Measurements from ENCODE around the gene AIF1L.

Gene AIF1L

DNA sequence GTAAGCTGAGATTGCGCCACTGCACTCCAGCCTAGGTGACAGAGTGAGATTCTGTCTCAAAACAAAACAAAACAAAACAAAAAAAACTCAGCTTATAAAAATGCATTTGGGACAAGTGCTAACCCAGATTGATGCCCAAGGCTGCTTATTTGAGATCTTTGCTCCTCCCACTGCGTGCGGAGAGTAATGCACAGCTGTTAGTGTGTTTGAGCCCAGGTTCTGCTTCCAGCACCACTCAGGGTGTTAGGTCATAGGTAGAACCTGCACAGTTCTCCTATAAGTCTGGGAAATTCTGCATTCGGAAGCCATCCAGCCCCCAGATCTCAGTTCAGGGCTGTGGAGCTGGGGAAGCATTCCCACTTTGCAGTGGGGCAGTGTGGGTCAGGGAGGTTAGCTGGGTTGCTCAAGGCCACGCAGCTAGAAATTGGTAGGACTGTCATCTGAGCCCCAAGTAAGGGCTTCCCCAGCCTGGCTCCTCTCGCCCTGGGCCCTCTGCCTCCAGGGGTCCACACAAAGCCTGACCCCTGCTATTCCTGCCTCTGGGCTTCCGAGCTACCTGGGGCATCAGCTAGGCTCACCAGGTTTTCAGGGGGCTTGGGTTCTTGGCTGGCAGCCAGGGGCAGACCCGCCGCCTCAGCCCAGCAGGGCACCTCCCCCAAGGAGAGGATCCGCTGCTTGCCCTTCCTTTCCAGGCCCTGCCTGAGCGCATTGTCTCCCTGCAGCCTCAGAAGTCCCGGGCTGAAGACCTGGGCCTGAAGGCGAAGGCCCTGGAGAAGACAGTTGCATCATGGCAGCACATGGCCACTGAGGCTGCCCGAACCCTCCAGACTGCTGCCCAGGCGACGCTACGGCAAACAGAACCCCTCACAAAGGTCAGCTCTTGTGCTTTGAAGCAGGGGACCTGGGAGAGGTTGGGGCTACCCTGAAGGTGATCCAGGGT is 17.6 kb upstream of the AIF1L start:
- no peak for DNase-seq

DNA sequence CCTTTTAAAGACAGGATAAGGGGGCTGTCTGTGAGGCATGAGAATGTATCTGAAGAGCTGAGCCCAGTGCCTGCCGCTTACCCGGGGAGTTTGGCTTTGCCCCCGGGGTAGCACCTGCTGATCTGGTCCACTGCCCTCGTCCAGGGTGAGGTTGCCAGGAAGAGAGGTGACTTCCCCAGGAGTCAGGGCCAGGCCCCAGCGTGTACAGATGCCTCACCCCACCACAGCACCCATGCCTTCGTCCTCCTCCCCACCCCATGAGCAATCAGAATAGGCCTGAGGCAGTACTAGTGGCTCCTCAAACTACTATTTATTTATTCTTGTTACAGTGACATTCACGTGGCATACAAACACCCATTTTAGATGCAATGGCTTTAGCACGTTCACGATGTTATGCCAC is 15.7 kb upstream of the AIF1L start:
- DNase-seq = no peak

DNA sequence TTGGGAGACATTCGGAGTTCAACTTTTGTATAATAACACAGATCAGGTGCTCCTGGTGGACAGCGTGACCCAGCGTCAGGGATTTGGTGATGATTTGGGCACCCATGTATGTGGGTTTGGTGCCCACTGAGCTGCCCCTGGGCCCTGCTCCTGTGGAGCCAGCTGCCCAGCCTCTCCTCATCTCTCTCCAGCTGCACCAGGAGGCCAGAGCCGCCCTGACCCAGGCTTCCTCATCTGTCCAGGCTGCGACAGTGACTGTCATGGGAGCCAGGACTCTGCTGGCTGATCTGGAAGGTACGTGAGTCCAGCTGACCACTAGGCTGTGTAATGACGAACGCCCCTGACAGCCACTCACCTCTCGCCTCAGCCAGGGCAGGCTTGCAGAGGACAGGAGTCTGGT is 14.5 kb upstream of the AIF1L start:
- no peak for DNase-seq

DNA sequence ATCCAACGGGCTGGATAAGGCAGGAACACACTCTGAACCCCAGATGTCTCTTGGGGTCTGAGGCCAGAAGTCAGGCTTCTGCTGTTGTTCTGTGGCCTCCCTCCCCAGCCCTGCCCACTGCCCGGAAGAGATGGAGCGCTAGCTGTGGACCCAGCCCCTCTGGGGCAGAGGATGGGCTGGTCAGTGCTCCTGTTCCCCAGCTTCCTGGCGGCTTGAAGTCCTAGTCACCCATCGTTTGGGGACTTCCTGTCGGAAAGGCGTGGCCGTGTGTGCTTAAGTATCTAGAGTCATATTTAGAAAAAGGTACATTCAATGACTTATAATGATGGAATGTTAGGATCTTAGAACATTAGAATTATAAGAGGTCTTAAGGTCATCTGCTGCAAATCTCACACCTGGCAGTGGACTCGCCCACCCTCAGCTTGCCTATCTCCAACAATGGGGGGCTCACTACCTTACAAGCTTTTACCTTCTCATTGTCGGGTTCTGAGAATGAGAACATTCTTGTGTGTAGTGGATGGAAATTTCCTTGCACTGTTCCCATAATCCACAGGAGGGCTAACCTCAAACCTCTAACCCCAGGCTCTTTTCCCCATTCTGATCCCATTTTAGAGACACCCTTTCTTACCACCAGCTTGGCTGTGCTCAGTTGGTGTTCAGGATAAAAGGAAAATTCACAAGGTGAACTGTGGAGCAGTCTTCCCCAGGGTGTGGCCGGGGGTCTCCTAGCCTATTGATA is 13.4 kb upstream of the AIF1L start:
- no peak for DNase-seq

DNA sequence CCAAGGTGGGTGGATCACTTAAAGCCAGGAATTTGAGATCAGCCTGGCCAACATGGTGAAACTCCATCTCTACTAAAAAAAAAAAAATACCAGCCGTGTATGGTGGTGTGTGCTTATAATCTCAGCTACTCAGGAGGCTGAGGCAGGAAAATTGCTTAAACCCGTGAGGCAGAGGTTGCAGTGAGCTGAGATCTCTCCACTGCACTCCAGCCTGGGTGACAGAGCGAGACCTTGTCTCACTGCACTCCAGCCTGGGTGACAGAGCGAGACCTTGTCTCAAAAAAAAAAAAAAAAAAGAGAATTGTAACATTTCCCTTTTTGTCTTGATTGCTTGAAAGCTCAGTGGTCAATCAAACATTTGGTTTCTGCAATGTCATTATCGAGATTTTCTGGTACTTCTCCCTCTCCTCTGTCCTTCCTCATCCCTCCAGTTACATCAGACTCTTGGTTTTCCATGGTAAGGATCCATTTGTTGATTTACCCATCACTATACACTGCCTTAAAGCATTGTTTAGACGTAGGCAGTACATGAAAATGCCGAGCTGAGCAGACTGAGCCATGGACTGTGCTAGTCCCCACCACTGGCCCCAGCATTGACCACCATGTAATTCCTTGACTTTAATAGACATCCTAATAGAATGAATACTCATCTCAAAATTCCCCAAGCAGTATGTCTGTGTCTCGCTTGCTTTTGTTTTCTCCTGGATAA is 11.5 kb upstream of the AIF1L start:
- DNase-seq = no peak

DNA sequence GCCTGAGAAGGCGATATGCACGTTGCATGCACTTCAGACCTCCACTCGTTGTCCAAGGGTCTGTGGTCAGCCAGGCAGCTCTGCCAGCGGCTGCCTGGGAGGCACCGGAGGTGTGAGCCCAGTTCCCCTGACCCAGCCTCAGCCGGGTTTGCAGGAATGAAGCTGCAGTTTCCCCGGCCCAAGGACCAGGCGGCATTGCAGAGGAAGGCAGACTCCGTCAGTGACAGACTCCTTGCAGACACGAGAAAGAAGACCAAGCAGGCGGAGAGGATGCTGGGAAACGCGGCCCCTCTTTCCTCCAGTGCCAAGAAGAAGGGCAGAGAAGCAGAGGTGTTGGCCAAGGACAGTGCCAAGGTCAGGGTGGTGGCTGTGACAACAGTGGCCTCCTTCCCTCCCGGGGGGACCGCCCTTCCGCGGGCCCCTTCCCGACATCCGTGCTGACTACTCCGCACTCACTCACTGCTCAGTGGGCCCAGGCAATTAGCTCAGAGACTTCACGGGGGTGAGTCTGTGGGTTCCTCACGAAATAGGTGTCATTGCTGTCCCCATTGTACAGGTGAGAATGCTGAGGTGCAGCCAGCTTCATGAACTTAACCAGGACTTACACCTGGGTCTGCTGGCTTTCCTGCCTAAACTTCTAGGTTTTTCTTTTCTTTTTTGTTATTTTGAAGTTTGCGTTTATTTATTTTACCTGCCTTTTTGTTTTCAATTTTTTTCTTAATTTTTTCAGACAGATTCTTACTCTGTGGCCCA is 10.8 kb upstream of the AIF1L start:
- DNase-seq = no peak

DNA sequence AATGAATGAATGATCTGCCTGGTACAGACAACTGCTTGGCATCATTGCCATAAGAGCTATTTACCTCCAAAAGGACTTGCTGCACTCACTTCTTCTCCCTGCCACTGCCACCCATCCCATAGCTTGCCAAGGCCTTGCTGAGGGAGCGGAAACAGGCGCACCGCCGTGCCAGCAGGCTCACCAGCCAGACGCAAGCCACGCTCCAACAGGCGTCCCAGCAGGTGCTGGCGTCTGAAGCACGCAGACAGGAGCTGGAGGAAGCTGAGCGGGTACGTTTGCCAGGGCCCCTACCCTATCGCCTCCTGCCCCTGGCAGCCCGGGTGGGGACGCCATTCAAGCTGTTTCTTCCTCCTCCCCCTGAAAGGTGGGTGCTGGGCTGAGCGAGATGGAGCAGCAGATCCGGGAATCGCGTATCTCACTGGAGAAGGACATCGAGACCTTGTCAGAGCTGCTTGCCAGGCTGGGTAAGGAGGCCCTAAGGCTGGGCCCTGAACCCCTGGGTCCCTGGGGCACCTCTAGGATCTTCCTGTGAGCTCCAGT is 8.9 kb upstream of the AIF1L start:
- DNase-seq = no peak

DNA sequence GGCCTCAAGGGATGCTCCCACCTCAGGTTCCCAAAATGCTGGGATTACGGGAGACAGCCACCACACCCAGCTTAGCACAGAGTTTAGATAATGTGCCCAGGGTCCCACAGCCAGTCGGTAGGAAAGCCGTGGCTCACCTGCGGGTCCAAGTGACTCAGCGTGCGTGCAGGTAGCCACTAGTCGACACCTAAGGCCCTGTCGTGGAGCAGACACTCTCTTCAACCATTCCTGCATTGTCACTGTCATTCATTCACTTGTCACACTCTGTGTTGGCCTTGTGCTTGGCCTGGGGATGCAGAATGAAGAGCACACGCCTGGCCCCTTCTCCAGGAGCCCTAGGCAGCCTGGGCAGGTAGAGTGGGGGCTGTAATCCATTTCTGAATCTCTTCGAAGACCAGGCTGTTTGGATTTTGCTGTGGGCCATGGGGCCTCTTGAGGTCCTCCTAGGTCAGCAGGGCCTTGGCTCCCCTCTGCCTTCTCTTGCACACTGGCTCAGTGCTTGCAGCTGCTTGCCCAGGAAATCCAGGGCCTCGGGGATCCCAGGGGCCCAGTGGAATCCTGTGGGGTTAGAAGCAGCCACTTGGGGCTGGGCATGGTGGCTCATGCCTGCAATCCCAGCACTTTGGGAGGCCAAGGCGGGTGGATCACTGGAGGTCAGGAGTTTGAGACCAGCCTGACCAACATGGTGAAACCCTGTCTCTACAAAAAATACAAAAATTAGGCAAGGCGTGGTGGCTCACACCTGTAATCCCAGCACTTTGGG is 6.1 kb upstream of the AIF1L start:
- DNase-seq = no peak

DNA sequence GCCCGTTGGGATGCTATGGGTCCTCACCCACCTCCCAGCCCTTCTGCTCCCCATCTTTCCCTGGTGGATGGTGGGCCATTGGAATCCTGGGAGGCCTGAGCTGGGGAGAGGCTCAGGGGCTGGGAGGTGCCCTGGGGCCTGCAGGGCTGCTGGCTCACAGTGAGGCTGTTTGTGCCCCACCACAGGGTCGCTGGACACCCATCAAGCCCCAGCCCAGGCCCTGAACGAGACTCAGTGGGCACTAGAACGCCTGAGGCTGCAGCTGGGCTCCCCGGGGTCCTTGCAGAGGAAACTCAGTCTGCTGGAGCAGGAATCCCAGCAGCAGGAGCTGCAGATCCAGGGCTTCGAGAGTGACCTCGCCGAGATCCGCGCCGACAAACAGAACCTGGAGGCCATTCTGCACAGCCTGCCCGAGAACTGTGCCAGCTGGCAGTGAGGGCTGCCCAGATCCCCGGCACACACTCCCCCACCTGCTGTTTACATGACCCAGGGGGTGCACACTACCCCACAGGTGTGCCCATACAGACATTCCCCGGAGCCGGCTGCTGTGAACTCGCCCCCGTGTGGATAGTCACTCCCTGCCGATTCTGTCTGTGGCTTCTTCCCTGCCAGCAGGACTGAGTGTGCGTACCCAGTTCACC is 4.9 kb upstream of the AIF1L start:
- DNase-seq = no peak

DNA sequence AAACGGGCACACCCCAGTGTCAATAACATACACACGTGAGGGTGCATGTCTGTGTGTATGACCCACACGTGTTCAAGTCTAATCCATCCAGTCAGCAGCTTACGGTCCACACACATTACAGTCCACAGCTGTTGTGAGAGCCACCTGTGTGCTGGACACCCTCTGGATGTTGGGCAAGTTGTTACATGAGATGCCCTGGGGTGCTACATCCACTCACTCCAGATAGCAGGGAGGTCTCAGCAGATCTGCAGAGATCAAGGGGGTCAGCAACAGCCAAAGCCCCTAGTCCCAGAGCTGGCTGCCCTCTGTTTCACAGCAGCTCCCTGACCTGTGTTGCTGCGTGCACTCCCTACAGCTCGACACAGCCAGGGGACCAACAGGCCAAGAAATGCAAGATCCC is 4.3 kb upstream of the AIF1L start:
- no peak for DNase-seq

DNA sequence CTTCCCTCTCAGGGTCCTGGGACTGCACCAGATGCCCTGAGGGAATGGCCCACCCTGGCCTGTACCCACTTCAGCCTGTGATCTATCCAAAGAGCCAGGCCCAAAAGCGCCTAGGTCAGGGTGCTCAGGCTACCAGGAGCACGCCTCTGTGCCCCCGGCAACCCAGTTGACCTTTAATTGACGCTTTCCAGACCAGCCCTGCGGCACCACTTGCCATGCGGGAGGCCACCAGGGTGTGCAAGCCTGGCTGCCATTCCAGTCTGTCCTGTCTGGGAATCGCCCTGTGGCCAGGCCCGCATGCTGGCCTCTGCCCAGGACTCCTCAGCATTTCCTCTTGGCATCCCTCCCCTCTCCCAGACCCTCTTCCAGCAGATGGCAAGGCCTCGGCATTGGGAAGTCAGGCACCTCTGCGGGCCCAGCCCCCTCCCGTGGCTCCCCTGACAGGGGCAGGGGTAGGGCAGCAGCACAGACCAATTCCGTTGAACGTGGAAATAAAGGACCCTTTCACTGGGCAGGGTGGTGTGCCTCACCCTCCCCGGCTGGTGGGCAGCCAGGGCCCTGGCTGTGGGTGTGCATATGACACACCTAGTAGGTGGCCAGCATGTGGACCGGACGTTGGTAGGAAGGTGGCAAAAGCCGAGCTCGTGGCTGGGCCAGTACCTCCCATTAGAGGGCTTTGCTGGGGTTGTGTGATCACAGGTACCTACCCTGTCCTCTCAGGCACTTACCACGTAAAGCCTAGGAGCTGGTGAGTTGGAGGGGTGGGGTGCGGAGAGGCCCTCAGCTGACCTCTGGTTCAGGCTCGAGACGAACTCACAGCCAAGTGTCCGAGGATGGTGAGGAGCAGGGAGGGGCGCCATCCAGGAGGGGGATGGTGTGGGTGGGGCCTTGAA is 3.5 kb upstream of the AIF1L start:
- no peak for DNase-seq

DNA sequence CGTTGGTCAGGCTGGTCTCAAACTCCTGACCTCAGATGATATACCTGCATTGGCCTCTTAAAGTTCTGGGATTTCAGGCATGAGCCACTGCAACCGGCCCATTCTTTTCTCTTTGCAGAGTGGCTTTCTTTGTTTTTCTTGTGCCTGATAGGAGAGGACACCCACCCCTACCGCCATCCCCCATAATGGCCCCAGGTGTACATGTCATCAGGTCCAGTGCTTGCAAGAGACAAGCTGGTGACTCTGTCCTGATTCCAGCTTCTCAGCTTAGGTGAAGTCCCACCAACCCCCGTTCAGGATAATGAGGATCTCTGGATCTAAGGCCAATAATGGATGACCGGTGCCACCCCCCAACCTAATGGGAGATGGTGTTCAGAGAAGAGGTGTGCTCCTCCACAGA is 2.3 kb upstream of the AIF1L start:
- DNase-seq = no peak

DNA sequence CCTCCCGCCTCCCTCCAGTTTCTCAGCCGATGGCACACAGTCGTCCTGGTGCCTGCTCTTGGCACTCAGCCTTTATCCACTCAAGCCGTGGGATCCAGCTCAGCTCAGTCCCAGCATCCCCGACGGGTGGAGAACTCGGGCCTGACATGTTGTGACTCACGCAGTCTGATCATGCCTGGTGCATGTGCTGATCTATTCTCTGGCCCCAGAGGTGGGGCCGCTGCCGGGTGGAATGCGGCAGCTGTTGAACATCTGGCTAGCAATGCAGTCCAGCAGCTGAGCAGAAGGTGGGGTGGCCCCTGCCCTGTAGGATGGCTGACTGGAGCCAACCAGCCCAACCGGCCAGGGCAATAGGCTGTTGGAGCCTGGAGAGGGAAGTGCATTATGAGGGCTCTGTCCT is 1.7 kb upstream of the AIF1L start:
- DNase-seq = no peak

DNA sequence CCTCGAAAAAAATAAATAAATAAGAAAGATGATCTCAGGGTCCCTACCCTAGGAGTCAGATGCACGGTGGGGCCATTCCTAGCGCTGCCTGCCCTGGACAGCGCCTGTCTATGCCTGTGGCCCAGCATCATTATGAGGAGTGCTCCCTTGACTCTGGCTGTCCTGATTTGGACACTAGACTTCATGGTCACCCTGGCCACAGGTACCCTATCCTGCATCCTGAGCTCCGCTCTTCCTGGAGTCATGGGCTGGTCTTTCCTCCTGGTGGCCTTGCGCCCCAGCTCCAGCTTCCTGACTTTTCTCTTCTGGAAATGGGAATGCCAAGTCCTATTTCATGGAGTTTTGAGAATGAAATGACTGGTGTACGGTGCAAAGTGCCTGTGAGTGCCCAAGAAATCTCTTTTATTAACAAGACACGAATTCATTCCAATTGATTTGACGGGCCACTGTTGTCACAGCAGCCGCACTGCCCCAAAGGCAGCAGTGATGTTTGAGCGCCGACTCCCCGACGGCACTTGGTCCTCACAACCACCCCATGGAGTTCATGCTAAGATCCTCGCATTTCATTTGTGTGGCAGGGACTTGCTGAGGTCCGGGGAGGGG is 564 bp upstream of the AIF1L start:
- no peak for DNase-seq

DNA sequence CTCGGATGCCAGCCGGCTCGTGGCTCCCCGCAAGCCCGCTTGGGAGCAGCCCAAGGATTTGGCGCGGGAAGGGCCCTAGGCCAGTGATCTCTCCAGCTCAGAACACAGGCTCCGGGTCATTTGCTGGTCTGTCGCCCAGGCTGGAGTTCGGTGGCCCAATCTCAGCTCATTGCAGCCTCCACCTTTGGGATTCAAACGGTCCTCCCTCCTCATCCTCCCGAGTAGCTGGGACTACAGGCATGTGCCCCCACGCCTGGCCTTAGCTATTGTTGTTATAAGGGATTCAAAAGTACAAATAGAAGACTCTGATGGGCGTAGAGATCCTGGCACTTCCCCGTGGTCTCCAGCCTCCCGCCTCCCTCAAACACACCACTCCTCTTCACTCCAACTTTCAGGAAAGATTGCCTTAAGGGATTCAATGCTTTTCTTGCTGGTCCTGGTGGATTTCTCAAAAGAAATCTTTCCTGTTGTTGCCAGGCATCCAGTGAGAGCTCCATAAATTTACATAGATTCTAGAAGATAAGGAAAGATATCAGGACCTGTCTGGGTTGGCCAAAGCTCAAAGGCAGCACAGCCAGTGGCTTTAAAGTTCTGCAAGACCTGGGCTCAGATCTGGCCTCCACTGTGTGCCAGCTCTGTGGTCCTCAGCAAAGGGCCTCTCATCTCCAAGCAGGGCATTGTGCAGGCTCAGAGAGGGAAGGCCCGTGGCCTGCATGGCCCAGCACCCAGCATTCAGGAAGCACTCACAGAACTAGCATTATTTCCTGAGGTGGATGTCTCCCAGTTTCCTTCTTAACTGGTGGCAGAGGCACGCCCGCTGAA is 1.0 kb downstream of the AIF1L start:
- no peak for DNase-seq

DNA sequence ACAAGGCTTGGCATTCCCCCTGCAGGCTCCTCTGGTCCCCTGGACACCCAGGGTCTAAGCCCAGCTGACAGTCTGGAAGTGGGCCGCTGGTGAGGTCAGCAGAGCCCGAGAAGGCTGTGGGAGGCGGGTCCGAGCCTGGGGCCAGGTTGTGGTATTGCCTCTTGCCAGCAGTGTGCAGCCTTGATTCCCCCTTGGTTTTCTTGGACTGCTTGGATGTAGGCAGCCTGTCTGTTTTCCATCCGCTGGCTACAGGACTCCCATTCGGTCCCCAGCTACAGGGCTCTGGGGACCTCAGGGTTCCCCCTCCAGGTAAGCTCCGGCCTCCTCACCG is 1.6 kb downstream of the AIF1L start:
- DNase-seq = no peak

DNA sequence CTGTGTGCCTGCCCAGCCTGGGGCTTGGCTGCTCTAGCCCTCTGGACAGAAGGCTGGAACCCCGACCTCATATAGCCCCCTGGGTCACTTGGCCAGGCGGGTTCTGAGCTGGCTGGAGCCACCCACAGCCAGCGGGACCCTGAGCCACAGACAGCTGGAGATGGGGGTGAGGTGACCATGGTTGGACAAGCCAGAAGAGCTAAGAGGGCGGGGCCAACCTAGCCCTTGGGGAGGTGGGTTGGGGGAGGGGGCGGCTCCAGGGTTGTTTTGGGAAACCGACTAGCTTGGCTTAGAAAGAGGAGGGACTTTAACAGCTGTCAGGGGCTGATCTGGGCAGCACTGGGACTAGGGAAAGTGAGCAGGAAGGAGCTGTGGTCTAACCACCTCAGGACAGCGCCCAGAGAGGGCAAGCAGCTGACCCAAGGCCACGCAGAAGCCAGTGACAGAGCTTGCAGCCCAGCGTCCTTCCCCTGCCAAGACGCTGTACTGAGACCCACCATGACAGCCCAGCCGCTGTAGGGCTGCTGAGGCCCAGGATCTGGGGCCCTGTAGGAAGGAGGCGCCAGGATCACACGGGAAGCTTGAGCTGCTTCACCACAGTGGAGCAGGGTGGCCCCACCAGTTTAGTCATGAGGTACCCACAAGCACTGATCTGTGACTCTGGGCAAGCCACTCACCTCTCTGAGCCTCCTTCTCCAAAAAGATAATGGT is 2.2 kb downstream of the AIF1L start:
- DNase-seq = no peak

DNA sequence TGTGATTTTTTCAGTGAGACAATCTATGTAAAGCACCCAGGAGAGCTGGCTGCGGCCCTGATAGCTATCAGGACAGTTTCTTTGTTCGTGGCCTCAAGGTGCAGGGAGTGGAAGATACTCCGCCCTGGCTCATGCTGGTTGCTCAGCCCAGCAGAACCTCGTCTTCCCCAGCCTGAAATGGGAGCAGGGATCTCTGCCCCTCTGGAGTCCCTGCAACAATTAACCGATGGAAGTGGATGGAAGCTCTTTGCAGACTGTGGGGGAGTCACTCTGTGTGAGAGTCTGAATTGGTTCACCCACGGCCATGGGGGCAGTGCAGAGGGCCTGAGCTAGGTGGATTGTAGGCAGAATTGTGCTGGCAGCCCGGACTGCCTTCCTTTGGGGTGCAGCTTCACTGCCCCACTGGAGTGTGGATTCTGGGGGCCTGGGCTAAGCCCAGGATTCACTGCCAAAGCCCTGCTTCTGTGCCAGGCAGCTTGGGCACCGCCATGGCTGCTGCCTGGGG is 2.8 kb downstream of the AIF1L start:
- DNase-seq = no peak
